ENCODE data around the gene OXNAD1.
A peak's percentile ranks its signal among the peaks of the same experiment; 100 is the strongest.

OXNAD1 gene

DNA sequence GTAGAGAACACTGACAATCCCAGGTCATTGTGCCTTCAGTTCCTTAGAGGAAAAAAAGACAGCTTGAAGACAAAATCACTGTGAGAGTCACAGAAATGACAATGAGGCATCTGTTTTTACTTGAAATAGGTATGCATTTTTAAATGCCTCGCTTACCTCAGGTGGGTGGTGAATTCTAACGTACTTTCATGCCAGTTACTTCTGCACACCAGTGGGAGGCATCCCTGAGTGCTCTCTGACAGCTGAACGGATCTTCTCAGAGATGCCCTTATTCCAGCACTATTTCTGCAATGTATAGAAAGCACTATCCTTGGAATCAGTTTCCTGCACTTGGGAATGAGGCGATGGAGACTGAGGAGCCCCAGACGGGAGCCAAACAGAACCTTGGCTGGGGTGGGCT, 16.5 kb upstream of the OXNAD1 start:
- DNase-seq, result no peak

DNA sequence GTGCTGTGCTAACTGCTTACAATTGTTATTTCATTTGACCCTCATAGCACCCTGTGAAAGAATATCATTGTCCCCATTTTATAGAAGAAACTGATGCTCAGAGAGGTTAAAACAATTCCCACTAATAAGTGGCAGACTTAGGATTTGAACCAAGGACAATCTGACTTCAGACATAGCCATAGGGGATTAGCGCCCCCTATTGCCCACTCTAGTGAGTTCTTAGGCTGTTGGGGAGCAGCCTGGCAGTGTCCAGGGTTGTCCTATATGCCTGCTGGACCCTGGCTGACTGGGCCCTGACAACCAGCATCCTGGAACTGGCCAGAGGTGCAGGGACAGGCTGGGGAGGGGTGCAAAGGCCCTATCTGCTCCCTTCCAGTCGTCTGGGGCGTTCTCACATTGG, 15.7 kb upstream of the OXNAD1 start:
- DNase-seq, result peak; percentile 50

DNA sequence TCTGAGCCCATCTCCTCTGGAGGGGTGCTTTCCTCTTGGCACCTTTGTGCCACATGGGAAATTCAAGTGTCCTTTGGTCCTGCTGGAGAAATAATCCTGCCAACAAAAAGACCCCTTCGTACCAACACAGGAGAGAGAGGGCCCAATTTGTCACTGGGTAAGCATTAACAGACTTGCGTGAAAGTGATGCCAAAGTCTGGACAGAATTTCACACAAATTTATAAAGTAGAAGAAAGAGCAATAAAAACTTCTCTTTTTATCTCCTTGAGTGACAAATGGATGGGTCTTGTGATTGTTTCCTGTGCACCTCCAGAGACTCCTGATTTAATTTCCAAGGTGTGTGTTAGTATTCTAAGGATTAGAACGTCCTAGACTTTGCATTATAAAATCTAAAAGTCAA, 15.1 kb upstream of the OXNAD1 start:
- DNase-seq, result no peak

DNA sequence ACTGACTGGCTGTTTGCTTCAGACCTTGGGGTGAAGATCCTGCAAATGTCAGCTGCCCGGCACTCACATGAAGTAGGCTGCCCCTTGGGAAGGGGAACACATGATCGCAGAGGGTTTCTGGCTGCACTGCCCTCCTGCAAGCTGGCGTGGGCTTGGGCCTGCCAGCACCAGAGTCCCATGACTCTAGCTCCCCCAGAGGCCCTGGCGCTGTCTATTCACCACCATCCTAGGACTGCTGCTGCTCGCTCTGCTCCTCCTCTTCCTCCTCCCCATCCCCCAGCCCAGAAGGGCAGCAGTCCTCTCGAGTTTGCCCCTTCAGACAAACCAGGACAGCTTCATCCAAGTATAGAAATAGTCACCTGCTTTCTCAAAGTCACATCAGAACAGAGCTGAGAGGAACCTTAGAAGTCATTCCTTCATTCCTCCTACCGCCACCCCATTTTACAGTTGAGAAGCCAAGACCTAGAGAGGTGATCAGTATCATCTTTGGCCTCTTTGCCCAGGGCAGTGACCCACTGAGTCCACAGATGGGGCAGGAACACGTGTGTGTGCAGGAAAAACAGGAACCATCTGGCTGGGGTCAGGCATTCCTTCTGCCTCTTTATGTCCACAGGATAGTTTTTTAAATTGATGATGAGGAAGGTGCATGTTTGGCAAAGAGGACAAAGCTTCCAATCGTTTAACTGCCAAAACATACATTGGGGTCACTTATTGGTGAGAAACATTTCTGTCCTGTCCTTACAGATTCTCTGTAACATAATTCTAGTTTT, 13.5 kb upstream of the OXNAD1 start:
- DNase-seq, result no peak

DNA sequence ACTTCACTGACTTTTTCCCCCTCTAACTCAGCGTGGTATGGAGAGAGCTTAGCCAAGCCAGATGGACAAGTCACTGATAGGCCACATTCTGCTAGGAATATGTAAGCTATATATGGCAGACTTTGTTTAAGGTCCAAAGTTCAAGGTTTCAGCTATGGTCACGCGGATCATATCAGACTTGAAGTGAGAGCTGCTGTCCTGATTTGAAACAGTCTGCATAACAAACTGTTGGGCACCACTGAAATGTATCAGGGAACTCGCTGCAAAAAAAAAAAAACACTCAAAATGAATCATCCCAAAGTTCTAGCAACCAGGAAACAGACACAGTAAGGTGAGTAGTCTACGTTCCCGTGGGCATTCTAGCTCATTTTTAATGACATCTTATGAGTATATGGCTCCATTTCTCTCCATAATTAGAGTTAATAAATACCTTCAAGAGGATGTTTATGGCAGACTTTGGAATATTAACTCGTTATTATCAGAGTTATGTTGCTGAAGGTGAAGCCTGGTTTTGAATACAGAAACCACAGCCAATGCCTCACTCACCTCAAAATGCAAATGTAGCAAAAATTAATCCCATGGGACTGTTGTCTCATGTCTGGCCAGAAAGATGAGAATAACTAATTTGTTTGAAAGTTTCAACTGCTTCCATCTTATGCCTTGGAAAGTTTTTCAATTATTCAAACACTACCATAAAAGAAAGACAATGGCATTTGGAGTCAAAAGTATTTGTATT, 12.6 kb upstream of the OXNAD1 start:
- DNase-seq, result peak; percentile 25

DNA sequence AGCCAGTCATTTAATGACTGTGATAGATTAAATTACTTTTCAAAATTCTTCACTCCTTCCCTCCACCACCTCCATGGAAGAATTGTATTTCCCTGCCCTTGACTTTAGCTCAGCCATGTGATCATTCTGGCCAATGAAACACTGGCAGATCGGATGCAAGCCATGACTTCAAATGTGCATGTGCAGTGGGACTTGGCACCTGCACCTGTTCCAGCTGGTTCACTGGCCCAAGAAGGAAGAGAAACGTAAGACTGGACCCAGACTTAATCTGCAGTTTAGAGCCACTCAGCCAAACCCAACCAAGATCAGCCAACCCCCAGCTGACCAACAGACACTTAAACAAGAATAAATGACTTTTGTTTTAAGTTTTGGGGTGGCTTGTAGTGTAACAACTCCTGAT, 12.0 kb upstream of the OXNAD1 start:
- DNase-seq, result no peak

DNA sequence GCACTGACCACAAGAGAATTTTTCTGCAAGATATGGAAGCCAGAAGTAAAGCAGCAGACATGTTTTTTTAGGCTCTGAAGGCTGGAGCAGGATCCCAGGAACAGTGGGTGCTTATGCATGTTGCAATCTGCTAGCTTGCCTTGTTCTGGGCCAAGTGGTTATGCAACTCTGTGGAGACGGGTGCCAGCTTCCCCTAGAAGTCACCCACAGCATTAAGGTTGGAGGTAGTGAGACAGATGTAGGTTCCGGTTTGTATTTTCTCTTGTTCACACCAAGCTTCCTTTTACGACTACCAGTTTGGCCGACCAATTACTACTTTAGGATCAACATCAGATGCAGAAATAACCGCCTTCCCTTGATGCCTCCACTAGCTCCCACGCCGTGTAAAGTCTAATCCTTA, 11.4 kb upstream of the OXNAD1 start:
- DNase-seq, result no peak

DNA sequence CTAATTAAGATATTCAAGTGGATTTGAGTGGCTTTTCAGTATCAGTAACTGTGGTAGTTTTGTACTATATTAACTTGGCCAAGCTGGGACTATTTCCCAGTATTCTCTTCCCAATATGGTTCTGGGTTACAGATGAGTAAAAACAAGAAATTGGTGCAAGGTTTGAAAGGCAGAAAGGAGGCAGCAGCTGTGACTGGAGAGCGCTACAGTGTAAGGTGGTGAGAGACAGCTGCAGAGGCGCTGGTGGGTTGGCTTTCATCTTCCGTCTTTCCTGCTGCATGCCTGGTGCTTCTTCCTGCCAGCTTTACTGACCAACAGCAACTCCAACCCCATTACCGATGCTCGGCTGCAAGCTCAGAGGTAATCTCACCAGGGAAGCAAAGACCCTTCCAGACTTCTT, 10.1 kb upstream of the OXNAD1 start:
- peak; percentile 68 for DNase-seq

DNA sequence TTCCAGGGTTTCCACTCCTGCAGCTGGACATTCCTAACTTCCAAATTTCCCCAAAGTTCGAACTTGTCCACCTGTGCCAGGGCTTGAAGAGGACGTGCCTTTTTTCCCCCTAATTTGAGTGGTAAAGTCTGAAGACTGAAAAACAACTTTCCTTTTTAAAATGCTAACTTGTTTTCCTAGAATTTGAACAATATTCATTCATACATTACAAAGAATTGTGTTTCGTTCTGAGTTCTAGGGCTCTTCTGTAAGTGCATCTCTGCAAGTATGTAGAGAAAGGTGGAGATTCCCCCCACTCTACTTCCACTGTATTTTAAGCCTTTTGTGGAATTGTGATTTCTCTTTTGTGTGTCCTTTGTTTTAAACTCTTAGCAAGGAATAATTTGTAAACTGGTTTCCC, 9.7 kb upstream of the OXNAD1 start:
- no peak for DNase-seq

DNA sequence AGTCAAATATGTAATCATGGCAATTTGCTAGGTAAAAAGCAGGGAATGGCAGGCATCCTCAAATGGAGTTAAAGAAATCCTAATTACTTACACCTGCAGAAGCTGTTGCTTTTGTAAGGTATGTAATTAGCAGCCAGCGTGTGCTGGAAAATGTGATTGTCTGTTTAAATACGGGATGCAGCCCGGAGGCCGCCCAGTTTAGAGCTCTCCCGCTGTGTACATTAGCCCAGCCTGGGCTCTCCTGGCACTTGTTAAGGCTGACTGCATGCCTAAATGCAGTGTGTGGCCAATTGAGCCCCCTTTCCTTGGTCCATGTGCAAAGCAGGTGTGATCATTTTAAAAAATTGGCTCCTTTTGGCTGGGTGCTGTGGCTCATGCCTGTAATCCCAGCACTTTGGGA, 9.3 kb upstream of the OXNAD1 start:
- peak; percentile 94 for DNase-seq

DNA sequence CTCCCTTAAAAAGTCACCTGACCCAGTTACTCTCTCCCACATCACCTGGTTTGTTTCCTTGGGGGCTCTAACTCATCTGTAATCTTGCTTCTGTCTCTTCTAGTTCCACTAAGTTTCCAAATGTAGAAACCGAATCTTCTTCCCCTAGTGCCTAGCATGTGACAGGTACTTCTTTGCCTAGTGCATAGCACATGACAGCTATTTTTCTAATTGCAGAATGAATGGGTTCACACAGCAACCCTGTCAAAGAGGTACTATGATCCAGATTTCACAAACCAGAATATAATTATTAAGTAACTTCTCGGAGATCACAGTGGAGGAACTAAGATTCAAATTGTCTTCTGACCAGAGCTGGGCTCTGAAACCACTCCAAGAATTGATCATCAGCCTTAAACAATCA, 7.7 kb upstream of the OXNAD1 start:
- no peak for DNase-seq

DNA sequence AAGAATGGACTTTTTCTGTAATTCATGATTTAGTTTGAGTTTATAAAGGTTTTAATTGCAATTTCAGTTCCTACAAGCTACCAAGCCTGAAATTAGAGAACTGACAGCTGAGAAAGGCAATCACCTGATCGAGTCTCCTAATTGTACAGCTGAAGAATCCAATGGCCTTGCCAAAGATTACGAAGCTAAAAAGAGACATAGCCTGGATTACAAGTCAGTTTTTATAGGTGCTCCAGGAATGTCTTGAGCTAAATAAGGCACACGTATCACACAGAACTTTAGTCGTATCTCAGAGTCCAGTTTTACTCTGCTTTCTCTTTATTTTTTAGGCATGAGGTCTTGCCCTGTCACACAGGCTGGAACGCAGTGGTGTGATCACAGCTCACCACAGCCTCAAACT, 6.8 kb upstream of the OXNAD1 start:
- no peak for DNase-seq

DNA sequence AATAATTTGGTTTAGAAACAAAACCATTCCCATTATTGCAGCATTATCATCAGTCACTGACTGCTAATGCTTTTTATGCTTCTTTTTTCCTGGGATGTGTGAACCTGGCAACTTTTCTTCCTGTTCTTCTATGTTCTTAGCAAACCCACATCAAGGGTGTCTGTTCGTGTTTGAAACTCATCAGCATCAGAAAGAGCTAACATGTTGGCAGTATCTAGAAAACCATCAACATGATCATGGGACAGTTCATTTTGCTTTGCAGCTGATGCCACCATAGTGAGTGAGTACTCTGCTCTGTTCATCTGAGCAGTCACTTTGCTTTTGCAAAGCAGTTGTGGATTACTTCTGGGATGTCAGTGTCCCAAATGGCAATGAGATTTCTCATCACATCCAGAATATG, 6.1 kb upstream of the OXNAD1 start:
- DNase-seq, result no peak

DNA sequence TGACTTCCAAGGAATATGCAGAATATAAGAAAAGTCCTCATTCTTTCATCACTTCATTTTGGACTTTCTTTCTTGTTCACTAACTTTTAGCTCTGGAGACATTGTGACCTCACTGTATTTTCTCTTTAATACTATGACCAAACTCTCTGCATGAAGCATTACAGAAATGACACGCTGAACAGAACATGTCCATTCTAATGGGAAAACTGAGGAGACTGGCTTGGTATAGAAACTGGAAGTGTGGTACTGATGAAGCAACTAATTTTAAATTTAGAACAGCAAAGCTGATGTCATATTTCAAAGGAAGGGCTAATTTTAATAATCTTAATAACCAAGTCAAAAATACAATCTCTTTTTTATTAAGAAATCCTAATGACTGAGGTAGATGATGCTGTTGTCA, 5.0 kb upstream of the OXNAD1 start:
- DNase-seq, result no peak

DNA sequence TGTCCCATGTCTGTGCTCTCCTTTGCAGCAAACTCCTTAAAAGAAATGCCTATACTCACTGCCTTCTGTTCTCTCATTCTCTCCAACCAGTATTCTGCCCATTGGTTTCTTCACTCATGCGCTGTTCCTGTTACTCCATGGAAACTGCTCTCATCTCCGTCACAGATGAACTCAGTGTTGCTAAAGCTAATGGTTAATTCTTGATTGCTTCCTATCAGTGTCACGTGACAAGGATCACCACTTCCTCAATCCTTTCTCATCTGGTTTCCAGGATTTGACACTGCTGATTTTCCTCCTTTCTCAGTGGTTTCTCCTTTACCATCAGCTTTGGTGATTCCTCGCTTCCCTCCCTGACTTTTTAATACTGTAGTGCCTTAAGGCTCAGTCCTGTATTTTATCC, 2.8 kb upstream of the OXNAD1 start:
- no peak for DNase-seq

DNA sequence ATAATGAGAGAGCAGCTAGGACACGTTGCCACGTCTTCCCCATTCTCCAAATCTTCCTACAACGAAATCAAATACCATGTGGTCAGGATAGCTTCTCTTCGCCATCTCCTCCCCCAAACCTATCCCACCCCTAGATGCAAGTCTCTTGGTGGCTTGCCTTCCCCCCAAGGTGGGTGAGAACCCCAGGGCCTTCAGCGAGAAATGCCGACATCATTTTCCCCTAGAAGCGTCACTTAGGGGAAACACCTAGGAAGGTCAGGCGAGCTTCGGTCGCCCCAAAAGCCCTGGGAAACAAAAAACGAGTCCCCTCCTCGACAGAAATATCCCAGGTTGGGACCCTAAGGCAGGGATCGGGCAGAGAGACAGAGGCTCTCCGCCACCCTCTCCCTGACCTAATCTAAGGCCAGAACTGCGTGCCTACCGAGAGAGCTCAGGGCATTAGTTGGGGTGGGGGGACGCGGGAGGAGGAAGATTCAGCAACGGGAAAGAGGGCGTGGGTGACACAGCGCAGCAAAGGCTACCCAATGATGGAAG, 771 bp upstream of the OXNAD1 start:
- DNase-seq, result no peak

DNA sequence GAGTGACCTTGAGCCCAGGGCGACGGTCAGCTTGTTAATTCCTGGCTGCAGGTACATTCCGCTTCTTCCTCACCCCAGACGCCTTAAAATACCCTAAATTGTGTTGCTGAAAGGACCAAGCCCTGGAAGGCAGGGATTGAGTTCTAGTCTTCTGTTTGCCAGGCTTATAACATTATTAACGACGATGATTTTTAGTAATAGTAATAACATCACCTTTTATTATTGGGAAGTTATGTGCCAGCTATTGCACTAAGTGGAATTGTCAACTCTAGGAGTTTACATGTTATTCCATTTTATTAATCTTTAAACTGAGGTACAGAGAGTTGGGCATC, 409 bp downstream of the OXNAD1 start:
- no peak for DNase-seq

DNA sequence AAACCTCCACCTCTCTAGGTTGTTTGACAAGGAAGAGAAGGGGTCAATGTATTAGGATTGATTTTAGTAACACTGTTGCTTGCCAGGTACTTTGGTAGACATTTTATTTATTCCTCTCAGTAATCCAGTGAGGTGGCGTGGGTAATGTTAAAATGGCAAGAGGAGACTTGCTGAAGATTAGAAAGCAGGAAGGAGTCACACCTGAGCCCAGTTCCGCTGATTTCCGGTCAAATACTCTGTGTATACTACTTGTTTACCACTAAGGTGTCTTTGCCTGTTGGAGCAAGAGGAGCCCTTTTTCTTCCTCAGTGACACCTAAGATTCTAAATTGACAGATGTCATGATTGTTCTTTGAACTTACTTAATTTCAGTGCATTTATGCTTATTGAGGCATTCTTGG, 1.7 kb downstream of the OXNAD1 start:
- DNase-seq, result peak; percentile 1

DNA sequence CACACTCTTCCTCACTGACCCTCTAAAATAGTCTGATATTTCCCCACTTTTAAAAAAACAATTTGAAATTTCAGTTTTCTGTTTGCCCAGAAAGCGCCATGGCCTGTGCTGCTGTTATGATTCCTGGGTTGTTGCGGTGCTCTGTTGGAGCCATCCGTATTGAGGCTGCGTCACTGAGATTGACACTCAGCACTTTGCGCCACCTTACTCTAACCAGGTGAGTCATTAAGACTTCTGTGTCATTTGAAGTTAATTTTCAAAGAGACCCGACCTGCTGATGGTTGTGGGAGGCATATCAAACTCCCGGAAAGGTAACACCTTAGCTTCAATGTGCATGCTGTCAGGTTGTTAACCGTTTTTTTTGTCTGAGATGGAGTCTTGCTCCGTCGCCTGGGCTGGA, 5.8 kb downstream of the OXNAD1 start:
- no peak for DNase-seq

DNA sequence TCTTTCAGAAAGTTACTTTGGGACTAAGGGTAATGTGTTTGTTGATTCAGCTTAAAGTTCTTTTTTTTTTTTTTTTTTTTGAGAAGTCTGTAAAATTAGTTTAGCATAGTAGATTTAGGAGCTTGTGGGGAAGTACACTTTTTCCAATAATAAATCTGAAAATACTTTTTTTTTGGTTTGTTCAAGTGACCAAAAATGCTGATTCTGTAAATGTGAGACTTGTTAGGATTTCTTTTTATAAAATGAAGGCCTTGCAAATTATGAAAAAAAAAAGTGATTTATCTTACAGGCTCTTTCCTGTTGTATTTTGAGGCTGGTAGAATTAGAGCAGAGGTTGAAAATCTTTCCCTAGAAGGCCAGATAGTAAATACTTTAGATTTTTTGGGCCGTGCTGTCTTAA, 7.6 kb downstream of the OXNAD1 start:
- DNase-seq, result no peak

DNA sequence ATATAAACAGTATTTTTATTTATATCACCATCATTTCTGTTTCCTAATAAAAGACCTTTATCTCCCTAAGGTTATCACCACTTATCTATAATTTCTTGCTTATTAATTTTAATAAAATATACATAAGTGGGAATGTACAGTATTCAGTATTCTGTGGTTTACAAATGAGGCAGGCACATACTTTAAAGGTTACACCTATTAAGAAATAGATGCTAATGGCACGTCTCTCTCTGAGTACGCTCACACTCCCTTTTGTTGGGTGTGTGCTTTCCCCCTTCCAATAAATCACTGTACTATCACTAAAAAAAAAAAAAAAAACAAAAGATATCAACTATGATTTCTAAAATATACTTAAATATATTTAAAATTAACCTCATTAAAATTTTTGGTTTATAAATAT, 8.9 kb downstream of the OXNAD1 start:
- DNase-seq, result no peak

DNA sequence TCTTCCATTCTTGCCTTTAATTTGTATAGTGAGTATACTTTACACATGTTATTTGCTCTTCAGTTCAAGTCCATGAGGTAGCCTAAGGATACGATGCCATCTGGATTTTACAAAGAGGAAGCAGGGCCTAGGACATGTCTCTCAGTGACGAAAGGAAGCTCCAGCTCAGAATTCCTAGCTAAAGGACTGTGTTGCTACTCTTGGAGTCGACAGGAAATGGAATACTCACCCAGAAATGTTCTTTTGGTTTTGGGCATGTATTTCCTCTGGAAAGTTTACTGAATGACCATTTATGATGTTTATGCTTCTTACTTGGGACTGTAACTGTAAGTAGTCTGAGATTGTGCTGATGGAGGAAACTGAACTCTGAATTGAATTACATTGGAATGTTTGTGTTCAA, 12.5 kb downstream of the OXNAD1 start:
- DNase-seq, result no peak

DNA sequence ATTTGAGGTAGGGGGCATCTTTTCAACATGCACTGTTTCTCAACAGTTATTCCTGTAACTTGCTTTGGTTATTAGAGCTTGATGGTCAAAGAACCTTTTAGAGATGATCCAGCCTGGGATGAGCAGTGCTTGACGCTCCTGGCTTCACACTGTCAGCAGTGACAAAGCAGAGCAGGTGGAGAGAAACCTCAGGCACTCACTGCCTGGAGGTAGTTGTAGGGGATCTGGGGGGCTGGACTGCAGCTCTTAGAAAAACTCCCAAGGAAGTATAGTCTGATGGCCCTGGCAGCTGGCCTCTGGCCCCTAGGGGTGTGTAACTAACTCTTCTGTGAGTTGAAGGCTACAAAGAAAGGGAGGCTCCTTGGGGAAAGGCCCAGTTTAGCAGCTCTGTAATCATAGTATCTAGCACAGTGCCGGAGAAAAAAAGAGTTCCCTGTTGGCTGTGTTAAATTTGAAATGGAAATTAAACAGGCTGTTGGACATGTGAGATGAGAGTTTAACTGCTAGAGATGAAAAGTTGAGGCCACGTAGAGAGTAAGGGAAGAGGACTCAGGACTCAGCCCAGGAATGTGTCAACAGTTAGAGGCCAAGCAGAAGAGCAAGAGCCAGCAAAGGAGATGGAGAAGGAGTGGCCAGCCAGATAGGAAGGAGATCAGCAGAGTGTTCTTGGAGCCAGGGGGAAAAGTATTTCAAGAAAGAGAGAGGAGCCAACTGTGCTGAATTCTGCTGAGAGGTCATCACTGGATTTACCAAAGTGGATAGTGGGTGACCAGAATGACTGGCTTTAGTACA, 14.2 kb downstream of the OXNAD1 start:
- no peak for DNase-seq

DNA sequence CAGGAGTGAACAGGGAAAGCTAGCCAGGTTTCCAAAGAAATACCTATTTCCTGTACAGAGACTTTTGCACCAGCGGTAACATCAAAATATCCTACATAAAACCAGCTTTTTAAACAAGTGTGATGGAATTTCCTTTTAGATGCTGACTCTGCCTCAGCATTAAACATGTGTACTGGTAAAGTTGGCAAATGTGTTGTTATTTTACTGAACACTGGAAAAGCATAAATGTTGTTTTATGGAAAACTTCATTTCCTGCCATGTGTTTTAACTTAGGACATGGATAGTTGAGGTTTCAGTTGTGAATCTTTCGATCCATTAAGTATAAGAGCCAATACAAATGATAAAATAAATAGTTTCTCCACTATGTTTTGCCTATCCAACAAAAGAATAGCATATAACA, 15.7 kb downstream of the OXNAD1 start:
- no peak for DNase-seq
